Measurements from ENCODE around the gene TAF1C. TPM values are rescaled to one million over a fixed set of nuclear protein-coding genes. Genes with fewer than 3 reads are reported as not detected.

Gene TAF1C
- total and polyA plus RNA-seq, 9 of the 15 experiments (the other 6 are each of a cell fraction or from before 2014, with no cell fraction given) = 1.5 to 74.8 (median 21.0) TPM

- no TSS peak for BruUV-seq (replicated peaks)
- Histone ChIP-seq H3K4me1 (replicated peaks in 1 of 2; ENCODE audit: control insufficient read depth in 2 of 2, insufficient read depth in 2 of 2, low read length in 2 of 2) (peaks cover 0 to 33% of the 10 kb centered on the region in 2 experiments; a peak in 3 of 5 replicates), H4K20me1 (replicated peaks; ENCODE audit: control insufficient read depth, insufficient read depth, low read length) (peaks cover 12% of the 10 kb centered on the region), H2AFZ (ENCODE audit: low read depth, low read length) (no peak overlapping the region), H3K9ac (ENCODE audit: insufficient read depth in 1 of 2, low read depth in 2 of 2, low read length in 2 of 2) (no peak overlapping the region), H3K79me2 (ENCODE audit: control insufficient read depth, insufficient read depth, low read length) (no peaks in the 10 kb centered on the region), H3K27ac (ENCODE audit: extremely low read depth, low read depth, low read length) (no peak overlapping the region), H3K9me1 (ENCODE audit: control insufficient read depth, insufficient read depth, low read length) (peaks cover 4% of the 10 kb centered on the region), H3K4me3 (no peak overlapping the region), H3K36me3 (ENCODE audit: control insufficient read depth, insufficient read depth, low read length) (no peaks in the 10 kb centered on the region), H3K9me3 (replicated peaks; ENCODE audit: control insufficient read depth, insufficient read depth, low read depth, low read length) (0 out of 2 replicates have a peak, but pooled peaks cover 2% of the 10 kb centered on the region), H3K4me2 (ENCODE audit: insufficient read depth, low read length) (no peak overlapping the region), H3K27me3 (ENCODE audit: control insufficient read depth in 2 of 2, insufficient read depth in 2 of 2, low read length in 2 of 2) (peaks cover 70 to 71% of the 10 kb centered on the region in 2 experiments)
- DNase-seq (ENCODE audit: extremely low read depth in 1 of 4, low spot score in 3 of 4) (no peak), ATAC-seq (no peak), FAIRE-seq (no peak)
- in situ Hi-C loops (cut with MboI) = no loop called here
- POLR2A ChIA-PET = interaction anchor here (0.5 to 1.5 kb wide), 5 partner anchors 9 to 1289 kb away, joined by 3 to 4 read pairs (median 3); no protein-coding TSS in a partner anchor
- TF ChIP-seq NFE2L1 (tag; IDR thresholded peaks at IDR 0.05; ENCODE audit: borderline replicate concordance, low read depth) (no peak), TCF7L2 (IDR thresholded peaks at IDR 0.05; ENCODE audit: low read depth, low read length) (no peak), HDAC3 (IDR thresholded peaks at IDR 0.05; ENCODE audit: borderline replicate concordance, partially characterized antibody) (no peak), TRIM25 (IDR thresholded peaks at IDR 0.05; ENCODE audit: borderline replicate concordance) (no peak), EP400 (IDR thresholded peaks at IDR 0.05) (no peak), CBX2 (IDR thresholded peaks at IDR 0.05; ENCODE audit: insufficient read depth, low read length, poor library complexity, severe bottlenecking) (no peak), MAZ (CRISPR knock-in tag; conservative IDR thresholded peaks at IDR 0.05 in 1 of 2, IDR thresholded peaks at IDR 0.05 in 1 of 2) (no peak), ILF3 (IDR thresholded peaks at IDR 0.05; ENCODE audit: borderline replicate concordance) (no peak), HDAC1 (IDR thresholded peaks at IDR 0.05) (no peak), NCOA4 (IDR thresholded peaks at IDR 0.05; ENCODE audit: partially characterized antibody) (no peak), ZBTB7A (IDR thresholded peaks at IDR 0.05; ENCODE audit: borderline replicate concordance, control insufficient read depth, low read depth, low read length) (no peak), ZNF316 (IDR thresholded peaks at IDR 0.05) (no peak), POLR3A (IDR thresholded peaks at IDR 0.05; ENCODE audit: borderline replicate concordance, extremely low read depth, insufficient read depth, insufficient read length) (no peak), L3MBTL2 (IDR thresholded peaks at IDR 0.05) (no peak), ATF7 (IDR thresholded peaks at IDR 0.05) (no peak)
- 3% methylated on average over 13 of the region's 13 CpGs for WGBS (ENCODE audit: insufficient coverage, low coverage, missing lambda C conversion rate)
- CTCF ChIA-PET (ENCODE audit: low intra/inter-chr PET ratio) = interaction anchor here (0.6 kb wide), 1 partner anchor 10 kb away, joined by 3 read pairs; no protein-coding TSS in a partner anchor
- intact Hi-C loops (cut with micrococcal nuclease) = no loop called here
These were observed 12.2 kb upstream of the TAF1C start for GRCh38 chr16:84199097-84199496.
